T-helper 22 cell (primary cell): ENCODE results near the gene GTF2IRD1.
"Not testable (repeated sequence)": the region's sequence is repeated elsewhere in the genome, so short reads cannot be mapped to it uniquely, and the experiment has no call there.

Experiments
- DNase-seq: peaks from one replicate; pipeline ENCODE4 v3.0.0-alpha.2; 2020; ENCODE audit warnings: low read depth

GTF2IRD1 gene

GRCh38 chr7:74430961-74431466, 22.7 kb upstream of the GTF2IRD1 start:
- DNase-seq = no peak

GRCh38 chr7:74437291-74437571, 16.5 kb upstream of the GTF2IRD1 start:
- DNase-seq = not testable (repeated sequence)

- DNase-seq = no peak
These were observed 15.4 kb upstream of the GTF2IRD1 start for GRCh38 chr7:74438327-74438726.

- DNase-seq = no peak
These were observed 14.2 kb upstream of the GTF2IRD1 start for GRCh38 chr7:74439541-74439940.

GRCh38 chr7:74440143-74440542, 13.6 kb upstream of the GTF2IRD1 start:
- DNase-seq = not testable (repeated sequence)

GRCh38 chr7:74441801-74442200, 11.9 kb upstream of the GTF2IRD1 start:
- DNase-seq = no peak

DNA sequence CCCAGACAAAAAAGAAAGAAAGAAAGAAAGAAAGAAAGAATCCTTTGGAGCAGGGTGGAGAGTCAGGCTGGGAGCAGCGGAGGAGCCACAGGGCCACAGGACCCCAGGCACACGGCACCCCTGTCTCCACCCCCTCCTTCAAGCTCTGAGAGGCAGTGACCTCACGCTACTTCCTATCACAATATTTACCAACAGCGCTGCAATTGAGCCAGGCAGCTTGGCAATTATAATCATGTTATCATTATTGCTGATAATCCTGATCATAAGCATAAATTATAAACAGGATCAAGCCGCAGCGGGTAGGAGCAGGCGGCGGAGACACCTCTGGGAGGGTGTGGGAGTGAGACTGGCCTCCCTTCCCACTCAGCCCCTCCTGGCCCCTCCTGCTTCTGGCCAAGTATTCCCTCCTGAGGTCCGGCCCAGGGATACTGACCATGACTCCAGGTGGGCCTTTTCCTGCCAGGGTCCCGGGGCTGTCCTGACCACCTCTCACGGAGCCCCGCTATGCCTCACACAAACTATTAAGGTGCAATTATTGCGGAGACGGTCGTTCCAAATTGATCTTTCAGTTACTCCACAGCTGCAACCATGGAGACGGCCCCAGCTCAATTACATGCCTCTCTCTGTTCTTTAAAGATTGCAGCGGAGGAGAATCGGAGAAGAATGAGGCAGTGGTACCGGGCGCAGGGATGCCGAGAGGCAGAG, 10.0 kb upstream of the GTF2IRD1 start:
- DNase-seq = no peak

GRCh38 chr7:74449144-74449543, 4.6 kb upstream of the GTF2IRD1 start:
- no peak for DNase-seq

- DNase-seq = no peak
These were observed 3.8 kb upstream of the GTF2IRD1 start for GRCh38 chr7:74449809-74450397.

GRCh38 chr7:74452748-74453321, 871 bp upstream of the GTF2IRD1 start:
- DNase-seq = peak; percentile 16

DNA sequence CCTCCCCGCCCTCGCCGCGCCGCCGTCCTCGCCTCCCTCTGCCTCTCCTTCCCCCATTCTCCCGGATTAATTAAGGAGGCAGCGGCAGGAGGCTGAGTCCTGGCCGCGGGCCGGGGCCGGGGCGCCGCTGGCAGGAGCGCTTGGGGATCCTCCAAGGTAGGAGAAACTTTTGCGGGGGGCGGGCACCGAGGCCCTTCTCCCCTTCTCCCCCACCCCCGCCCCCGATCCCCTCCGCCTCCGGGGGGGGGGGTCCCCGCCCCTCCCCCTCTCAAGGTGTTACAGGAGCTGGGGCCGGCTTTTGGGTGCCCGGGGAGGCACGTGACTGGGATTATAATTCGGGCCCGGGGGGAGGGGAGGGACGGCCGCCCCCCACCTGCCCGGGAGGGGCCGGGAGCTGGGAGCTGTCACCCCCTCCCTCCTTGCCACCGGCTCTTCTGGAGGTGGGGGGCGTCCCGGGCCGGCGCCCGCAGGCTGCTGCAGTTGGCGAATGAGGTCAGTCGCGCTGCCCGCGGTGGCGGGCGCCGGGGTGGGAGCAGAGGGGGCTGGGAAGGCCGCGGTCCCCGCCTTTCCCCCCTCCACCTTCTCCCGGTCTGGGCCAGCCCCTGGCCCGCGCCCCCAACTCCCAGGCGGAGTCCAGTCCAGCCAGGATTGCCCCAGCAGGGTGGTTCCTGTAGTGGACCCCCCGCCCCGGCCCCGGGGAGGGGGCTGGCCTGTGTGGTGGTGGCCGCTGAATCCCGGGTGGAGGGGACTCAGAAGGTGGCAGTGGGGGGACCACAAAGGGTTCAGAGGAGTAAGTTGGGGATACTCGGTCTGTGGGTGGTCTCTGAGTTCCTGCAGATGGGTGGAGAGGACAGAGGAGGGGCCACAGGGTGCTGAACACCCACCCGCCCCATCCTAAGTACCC, 567 bp downstream of the GTF2IRD1 start:
- no peak for DNase-seq

DNA sequence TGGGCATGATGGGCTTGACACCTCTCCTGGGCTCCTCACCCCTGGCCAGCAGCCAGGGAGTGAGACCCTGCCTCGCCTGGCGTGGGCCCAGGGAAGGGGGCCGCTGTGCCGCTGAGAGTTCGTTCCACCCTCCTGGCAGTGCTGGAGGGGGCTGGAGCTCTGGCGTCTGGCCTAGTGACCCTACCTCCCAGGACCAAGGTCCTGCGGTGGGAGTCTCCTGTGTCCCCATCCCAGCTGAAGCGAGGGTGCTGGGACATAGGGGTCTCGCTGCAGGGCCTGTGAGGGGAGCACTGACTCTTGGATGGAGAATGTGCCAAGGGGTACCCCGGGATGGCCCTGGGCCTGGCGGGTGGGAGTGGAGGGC, 1.2 kb downstream of the GTF2IRD1 start:
- DNase-seq = no peak

- DNase-seq = no peak
These were observed 1.6 kb downstream of the GTF2IRD1 start for GRCh38 chr7:74455291-74455804.

DNA sequence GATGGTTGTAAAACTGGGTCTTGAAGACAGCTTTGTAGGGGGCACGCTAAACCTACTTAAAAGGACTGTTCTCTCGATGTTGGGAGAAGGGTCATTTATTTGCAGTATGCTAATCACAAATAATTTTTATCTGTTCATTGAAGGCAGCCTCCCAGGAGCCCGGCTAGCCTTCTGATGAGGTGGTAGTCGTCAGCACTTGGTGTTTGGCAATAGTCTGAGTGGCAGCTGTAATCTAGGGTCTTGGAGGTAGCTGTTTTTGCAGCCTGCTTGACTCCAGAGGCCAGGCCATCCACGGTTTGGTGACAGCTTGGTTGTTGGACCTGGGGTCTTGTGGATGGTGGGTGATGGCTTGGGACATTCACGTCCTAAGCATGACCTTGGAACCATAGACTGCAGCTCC, 2.2 kb downstream of the GTF2IRD1 start:
- DNase-seq = no peak

DNA sequence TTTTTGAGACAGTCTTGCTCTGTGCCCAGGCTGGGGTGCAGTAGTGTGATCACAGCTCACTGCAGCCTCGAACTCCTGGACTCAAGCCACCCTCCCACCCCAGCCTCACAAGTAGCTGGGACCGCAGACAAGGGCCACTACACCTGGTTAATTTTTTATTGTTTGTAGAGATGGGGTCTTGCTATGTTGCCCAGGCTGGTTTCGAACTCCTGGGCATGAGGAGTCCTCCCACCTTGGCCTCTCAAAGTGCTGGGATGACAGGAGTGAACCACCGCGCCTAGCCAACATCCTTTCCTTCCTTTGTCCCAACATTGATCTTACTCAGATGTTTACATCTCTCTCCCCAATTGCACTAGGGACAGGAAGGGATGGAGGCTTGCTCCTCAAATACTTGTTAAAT, 3.3 kb downstream of the GTF2IRD1 start:
- DNase-seq = no peak

DNA sequence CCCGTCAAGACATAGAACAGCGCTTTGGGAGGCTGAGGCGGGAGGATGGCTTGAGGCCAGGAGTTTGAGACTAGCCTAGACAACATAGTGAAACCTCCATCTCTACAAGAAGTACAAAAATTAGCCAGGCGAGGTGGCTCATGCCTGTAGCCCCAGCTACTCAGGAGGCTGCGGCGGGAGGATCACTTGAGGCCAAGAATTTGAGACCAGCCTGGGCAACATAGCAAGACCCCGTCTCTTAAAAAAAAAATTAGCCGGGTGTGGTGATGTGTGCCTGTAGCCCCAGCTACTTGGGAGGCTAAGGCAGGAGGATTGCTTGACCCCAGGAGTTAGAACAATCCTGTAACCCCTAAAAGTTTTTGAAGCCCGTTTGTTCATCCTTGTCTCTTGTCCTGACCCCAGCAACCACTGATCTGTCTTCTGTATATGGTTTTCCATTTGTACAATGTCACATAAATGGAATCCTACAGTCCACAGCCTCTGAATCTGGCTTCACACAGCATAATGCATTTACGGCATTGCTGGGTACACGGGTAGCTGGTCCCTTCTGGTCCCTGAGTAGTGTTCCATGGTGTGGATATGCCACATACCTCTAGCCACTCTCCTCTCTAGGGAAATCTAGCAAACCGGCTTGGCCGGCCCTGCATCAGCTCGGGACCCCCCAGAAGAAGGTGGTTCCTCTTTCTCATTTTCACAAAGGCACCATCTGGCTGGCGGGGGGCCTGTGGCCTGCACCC, 8.4 kb downstream of the GTF2IRD1 start:
- DNase-seq = no peak

DNA sequence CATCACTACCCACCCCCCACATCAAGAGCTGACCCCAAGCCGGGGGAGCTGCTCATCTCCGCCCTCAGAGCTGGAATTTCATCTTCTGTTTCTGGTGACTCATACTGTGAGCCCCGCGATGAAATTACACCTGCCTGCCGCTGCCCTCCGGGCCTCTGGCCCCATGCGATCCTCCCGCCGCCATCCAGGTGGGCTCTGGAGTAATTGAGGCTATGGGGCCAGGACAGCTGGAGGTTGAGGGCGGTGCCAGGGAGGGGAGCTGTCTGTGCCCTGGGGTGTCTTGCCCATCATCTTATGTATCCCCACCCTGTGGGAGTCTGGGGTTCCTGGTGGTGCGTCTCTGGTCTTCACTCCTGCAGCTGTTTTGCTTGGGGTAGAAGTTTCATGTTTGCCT, 9.0 kb downstream of the GTF2IRD1 start:
- DNase-seq = no peak

GRCh38 chr7:74464931-74465886, 11.5 kb downstream of the GTF2IRD1 start:
- no peak for DNase-seq

GRCh38 chr7:74466196-74466813, 12.6 kb downstream of the GTF2IRD1 start:
- no peak for DNase-seq

DNA sequence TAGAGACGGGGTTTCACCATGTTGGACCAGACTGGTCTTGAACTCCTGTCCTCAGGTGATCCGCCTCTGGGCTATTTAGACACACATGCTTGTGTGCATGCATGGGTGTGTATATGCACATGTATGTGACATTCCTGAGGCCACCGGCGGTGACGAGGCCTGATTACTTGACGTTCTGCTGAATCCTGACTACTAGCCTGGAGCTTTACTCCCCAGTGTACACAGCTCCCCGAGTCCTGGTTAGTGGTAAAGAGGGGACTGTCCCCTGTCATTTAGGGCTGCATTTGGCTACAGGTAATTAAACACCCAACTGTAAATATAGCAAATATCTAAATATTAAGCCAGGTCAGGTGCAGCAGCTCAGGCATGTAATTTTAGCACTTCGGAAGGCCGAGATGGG, 14.2 kb downstream of the GTF2IRD1 start:
- DNase-seq = no peak
